K562 (cell line): ENCODE measurements around the gene GEMIN5. TPM values are rescaled to one million over a fixed set of nuclear protein-coding genes. Genes with fewer than 3 reads are reported as not detected.

Source experiments
- MXI1 ChIP-seq: IDR thresholded peaks from 2 replicates; pipeline ENCODE4 v1.6.1; 2011; ENCODE audit warnings: low read depth, mild to moderate bottlenecking, improper control_type of control experiment, low read length
- SIN3B ChIP-seq: fragments of 450-650 bp; IDR thresholded peaks from 2 replicates; pipeline ENCODE4 v1.6.1; 2017; ENCODE audit warnings: low read depth, mild to moderate bottlenecking, moderate library complexity
- THAP12 ChIP-seq: fragments of 250-450 bp; sonication (Bioruptor Pico); IDR thresholded peaks from 2 replicates; pipeline ENCODE4 v1.9.0; 2021; ENCODE audit warnings: mild to moderate bottlenecking, inconsistent platforms
- UBTF ChIP-seq, 2 experiments: IDR thresholded peaks; 2 replicates each; pipeline ENCODE4 v1.6.1; 2012; ENCODE audit warnings: improper control_type of control experiment in 2 of 2, low read depth in 2 of 2, low read length in 2 of 2, borderline replicate concordance in 1 of 2
- ZNF311 ChIP-seq: fragments of 250-450 bp; sonication (Bioruptor Pico); IDR thresholded peaks from 2 replicates; pipeline ENCODE4 v1.4.0; 2020; ENCODE audit warnings: mild to moderate bottlenecking, moderate library complexity
- ZNF398 ChIP-seq: fragments of 250-450 bp; sonication (Bioruptor Pico); IDR thresholded peaks from 2 replicates; pipeline ENCODE4 v1.8.0; 2021; ENCODE audit warnings: moderate library complexity, mild to moderate bottlenecking, inconsistent platforms
- ZNF764 ChIP-seq: fragments of 250-450 bp; sonication (Bioruptor Pico); IDR thresholded peaks from 2 replicates; pipeline ENCODE4 v1.4.0; 2020; ENCODE audit warnings: low read depth, mild to moderate bottlenecking, moderate library complexity
- polyA plus RNA-seq, 8 experiments: library from polyadenylated mRNA; depleted of rRNA in 4 of 8; stranded (reverse) in 5 of 8; unstranded in 3 of 8; fragments of >200 nt; fragmentation: Nextera tagmentation in 2 of 8; fragmentation: Illumina TruSeq in 1 of 8; extraction: Ambion mirVana in 2 of 8; extraction: Trizol in 1 of 8; gene quantifications; 2 replicates each; pipeline versions ENCODE4 v1.2.1 to v1.2.3, GENCODE V29; 2011 to 2014; ENCODE audit warnings: inconsistent platforms in 1 of 8, missing spikeins in 1 of 8
- total RNA-seq, 7 experiments: library from RNA; depleted of rRNA in 6 of 7; stranded (reverse); fragments of >200 nt in 6 of 7; fragmentation: Illumina TruSeq in 2 of 7; extraction: Trizol in 2 of 7; gene quantifications; 2 replicates each; pipeline versions ENCODE4 v1.2.1 to v1.2.3, GENCODE V29; 2011 to 2021; ENCODE audit warnings: low replicate concordance in 1 of 7

The GEMIN5 gene
- total and polyA plus RNA-seq, 9 of the 15 experiments (the other 6 are each of a cell fraction or from before 2014, with no cell fraction given), result 10.3 to 48.2 (median 34.7) TPM

GRCh38 chr5:154858972-154859871 is 78.8 kb downstream of the GEMIN5 start (continued):
- no peak for TF ChIP-seq ZNF311 (CRISPR knock-in tag)
- no peak for TF ChIP-seq MXI1
- no peak for TF ChIP-seq ZNF398
- TF ChIP-seq THAP12 (CRISPR knock-in tag), result no peak
- no peak for TF ChIP-seq SIN3B
- no peak for TF ChIP-seq ZNF764 (CRISPR knock-in tag)
- TF ChIP-seq UBTF (IDR thresholded peaks at IDR 0.05; ENCODE audit: borderline replicate concordance in 1 of 2, low read depth in 2 of 2, low read length in 2 of 2), result no peak
- TF ChIP-seq, all 486 proteins: peak for 26
